ENCODE data around the gene SMC5.

SMC5 gene

GRCh38 chr9:70278305-70278704, 19.5 kb downstream of the SMC5 start:
- Histone ChIP-seq H3K23ac (ENCODE audit: low read length in 2 of 2) (no peak overlapping the region), H2BK15ac (ENCODE audit: low read depth, poor library complexity, severe bottlenecking) (no peak overlapping the region), H2BK5ac (ENCODE audit: low read depth, low read length, poor library complexity, severe bottlenecking) (no peak overlapping the region), H3K4ac (ENCODE audit: low read depth in 1 of 2, low read length in 2 of 2) (no peak overlapping the region), H2AK5ac (ENCODE audit: low read length, severe bottlenecking) (no peak overlapping the region), H3K27ac (ENCODE audit: low read length, poor library complexity, severe bottlenecking) (no peak overlapping the region), H3K4me1 (ENCODE audit: control insufficient read depth, insufficient read depth, low read depth, low read length) (peaks cover 2% of the 10 kb centered on the region), H3K9ac (ENCODE audit: low read length) (no peak overlapping the region), H3K9me3 (ENCODE audit: control insufficient read depth, low read length) (no peaks in the 10 kb centered on the region), H3K4me3 (ENCODE audit: insufficient read depth in 1 of 2, low read depth in 1 of 2, low read length in 2 of 2) (no peak overlapping the region), H3K79me1 (replicated peaks; ENCODE audit: low read length, poor library complexity, severe bottlenecking) (peaks cover 8% of the 10 kb centered on the region), H3K4me2 (ENCODE audit: low read length, poor library complexity, severe bottlenecking) (no peak overlapping the region), H3K14ac (ENCODE audit: low read length in 2 of 2) (no peak overlapping the region), H4K8ac (ENCODE audit: low read length) (no peak overlapping the region), H2BK12ac (ENCODE audit: low read length in 2 of 2) (no peak overlapping the region), H3K18ac (ENCODE audit: low read depth in 1 of 2, low read length in 2 of 2) (no peak overlapping the region), H3K27me3 (ENCODE audit: control insufficient read depth in 1 of 2, insufficient read depth in 1 of 2, low read length in 2 of 2) (no peaks in the 10 kb centered on the region), H3K36me3 (ENCODE audit: control insufficient read depth in 1 of 2, insufficient read depth in 2 of 2, low read depth in 1 of 2, low read length in 2 of 2) (peaks cover 11 to 54% of the 10 kb centered on the region in 2 experiments), H2AFZ (ENCODE audit: low read depth, low read length) (no peak overlapping the region), H2BK120ac (ENCODE audit: low read depth, low read length) (no peak overlapping the region), H4K91ac (ENCODE audit: low read length) (no peak overlapping the region)
- no peak for DNase-seq
- 100% methylated on average over 1 of the region's 2 CpGs for WGBS

GRCh38 chr9:70283848-70284247, 25.1 kb downstream of the SMC5 start:
- H4K91ac ChIP-seq (ENCODE audit: low read length): no peak overlapping the region
- 75% methylated on average over 1 of the region's 1 CpG for WGBS
- H2AFZ ChIP-seq (ENCODE audit: low read depth, low read length): no peak overlapping the region
- H4K8ac ChIP-seq (ENCODE audit: low read length): no peak overlapping the region
- H3K27ac ChIP-seq (ENCODE audit: low read length, poor library complexity, severe bottlenecking): no peak overlapping the region
- no peak overlapping the region for H3K4me2 ChIP-seq (ENCODE audit: low read length, poor library complexity, severe bottlenecking)
- no peak overlapping the region for H3K4ac ChIP-seq (ENCODE audit: low read depth in 1 of 2, low read length in 2 of 2)
- H3K4me3 ChIP-seq (ENCODE audit: insufficient read depth in 1 of 2, low read depth in 1 of 2, low read length in 2 of 2): no peak overlapping the region
- H3K79me1 ChIP-seq (replicated peaks; ENCODE audit: low read length, poor library complexity, severe bottlenecking): peaks cover 8% of the 10 kb centered on the region
- H3K14ac ChIP-seq (ENCODE audit: low read length in 2 of 2): no peak overlapping the region
- H2BK15ac ChIP-seq (ENCODE audit: low read depth, poor library complexity, severe bottlenecking): no peak overlapping the region
- peaks cover 16 to 85% of the 10 kb centered on the region in 2 experiments for H3K36me3 ChIP-seq (ENCODE audit: control insufficient read depth in 1 of 2, insufficient read depth in 2 of 2, low read depth in 1 of 2, low read length in 2 of 2)
- H3K18ac ChIP-seq (ENCODE audit: low read depth in 1 of 2, low read length in 2 of 2): no peak overlapping the region
- peaks cover 2% of the 10 kb centered on the region for H3K4me1 ChIP-seq (ENCODE audit: control insufficient read depth, insufficient read depth, low read depth, low read length)
- no peak overlapping the region for H2AK5ac ChIP-seq (ENCODE audit: low read length, severe bottlenecking)
- no peak overlapping the region for H2BK5ac ChIP-seq (ENCODE audit: low read depth, low read length, poor library complexity, severe bottlenecking)
- no peak overlapping the region for H2BK120ac ChIP-seq (ENCODE audit: low read depth, low read length)
- no peaks in the 10 kb centered on the region for H3K27me3 ChIP-seq (ENCODE audit: control insufficient read depth in 1 of 2, insufficient read depth in 1 of 2, low read length in 2 of 2)
- no peaks in the 10 kb centered on the region for H3K9me3 ChIP-seq (ENCODE audit: control insufficient read depth, low read length)
- no peak overlapping the region for H2BK12ac ChIP-seq (ENCODE audit: low read length in 2 of 2)
- H3K9ac ChIP-seq (ENCODE audit: low read length): no peak overlapping the region
- DNase-seq: no peak
- H3K23ac ChIP-seq (ENCODE audit: low read length in 2 of 2): no peak overlapping the region

- H3K14ac ChIP-seq (ENCODE audit: low read length in 2 of 2): no peak overlapping the region
- no peak overlapping the region for H4K91ac ChIP-seq (ENCODE audit: low read length)
- no peaks in the 10 kb centered on the region for H3K9me3 ChIP-seq (ENCODE audit: control insufficient read depth, low read length)
- H3K36me3 ChIP-seq (ENCODE audit: control insufficient read depth in 1 of 2, insufficient read depth in 2 of 2, low read depth in 1 of 2, low read length in 2 of 2): peaks cover 14 to 89% of the 10 kb centered on the region in 2 experiments
- no peak overlapping the region for H4K8ac ChIP-seq (ENCODE audit: low read length)
- H2BK5ac ChIP-seq (ENCODE audit: low read depth, low read length, poor library complexity, severe bottlenecking): no peak overlapping the region
- WGBS: 23% methylated on average over 2 of the region's 3 CpGs
- H2AK5ac ChIP-seq (ENCODE audit: low read length, severe bottlenecking): no peak overlapping the region
- H3K4me3 ChIP-seq (ENCODE audit: insufficient read depth in 1 of 2, low read depth in 1 of 2, low read length in 2 of 2): no peak overlapping the region
- no peak overlapping the region for H3K23ac ChIP-seq (ENCODE audit: low read length in 2 of 2)
- H3K18ac ChIP-seq (ENCODE audit: low read depth in 1 of 2, low read length in 2 of 2): no peak overlapping the region
- no peaks in the 10 kb centered on the region for H3K27me3 ChIP-seq (ENCODE audit: control insufficient read depth in 1 of 2, insufficient read depth in 1 of 2, low read length in 2 of 2)
- no peak overlapping the region for H2BK120ac ChIP-seq (ENCODE audit: low read depth, low read length)
- no peaks in the 10 kb centered on the region for H3K4me1 ChIP-seq (ENCODE audit: control insufficient read depth, insufficient read depth, low read depth, low read length)
- no peak overlapping the region for H2BK15ac ChIP-seq (ENCODE audit: low read depth, poor library complexity, severe bottlenecking)
- H2AFZ ChIP-seq (ENCODE audit: low read depth, low read length): no peak overlapping the region
- no peak overlapping the region for H3K4me2 ChIP-seq (ENCODE audit: low read length, poor library complexity, severe bottlenecking)
- no peak overlapping the region for H3K4ac ChIP-seq (ENCODE audit: low read depth in 1 of 2, low read length in 2 of 2)
- peaks cover 5% of the 10 kb centered on the region for H3K79me1 ChIP-seq (replicated peaks; ENCODE audit: low read length, poor library complexity, severe bottlenecking)
- DNase-seq: peak; percentile 80
- H3K27ac ChIP-seq (ENCODE audit: low read length, poor library complexity, severe bottlenecking): no peak overlapping the region
- H3K9ac ChIP-seq (ENCODE audit: low read length): no peak overlapping the region
- H2BK12ac ChIP-seq (ENCODE audit: low read length in 2 of 2): no peak overlapping the region
Observed at GRCh38 chr9:70285246-70285645, 26.5 kb downstream of the SMC5 start.

GRCh38 chr9:70285981-70286598, 27.3 kb downstream of the SMC5 start:
- no peak overlapping the region for H2BK120ac ChIP-seq (ENCODE audit: low read depth, low read length)
- H3K4me2 ChIP-seq (ENCODE audit: low read length, poor library complexity, severe bottlenecking): no peak overlapping the region
- peaks cover 11 to 87% of the 10 kb centered on the region in 2 experiments for H3K36me3 ChIP-seq (ENCODE audit: control insufficient read depth in 1 of 2, insufficient read depth in 2 of 2, low read depth in 1 of 2, low read length in 2 of 2)
- no peak overlapping the region for H4K91ac ChIP-seq (ENCODE audit: low read length)
- no peak overlapping the region for H3K18ac ChIP-seq (ENCODE audit: low read depth in 1 of 2, low read length in 2 of 2)
- peaks cover under 1% of the 10 kb centered on the region for H3K9me3 ChIP-seq (ENCODE audit: control insufficient read depth, low read length)
- DNase-seq: no peak
- no peak overlapping the region for H3K4me3 ChIP-seq (ENCODE audit: insufficient read depth in 1 of 2, low read depth in 1 of 2, low read length in 2 of 2)
- no peak overlapping the region for H4K8ac ChIP-seq (ENCODE audit: low read length)
- no peak overlapping the region for H2BK15ac ChIP-seq (ENCODE audit: low read depth, poor library complexity, severe bottlenecking)
- no peak overlapping the region for H3K14ac ChIP-seq (ENCODE audit: low read length in 2 of 2)
- WGBS: 100% methylated on average over 2 of the region's 4 CpGs
- H3K4ac ChIP-seq (ENCODE audit: low read depth in 1 of 2, low read length in 2 of 2): no peak overlapping the region
- no peak overlapping the region for H2AK5ac ChIP-seq (ENCODE audit: low read length, severe bottlenecking)
- H3K27ac ChIP-seq (ENCODE audit: low read length, poor library complexity, severe bottlenecking): no peak overlapping the region
- H3K79me1 ChIP-seq (replicated peaks; ENCODE audit: low read length, poor library complexity, severe bottlenecking): peaks cover 5% of the 10 kb centered on the region
- H3K27me3 ChIP-seq (ENCODE audit: control insufficient read depth in 1 of 2, insufficient read depth in 1 of 2, low read length in 2 of 2): no peaks in the 10 kb centered on the region
- no peaks in the 10 kb centered on the region for H3K4me1 ChIP-seq (ENCODE audit: control insufficient read depth, insufficient read depth, low read depth, low read length)
- no peak overlapping the region for H2AFZ ChIP-seq (ENCODE audit: low read depth, low read length)
- no peak overlapping the region for H3K9ac ChIP-seq (ENCODE audit: low read length)
- no peak overlapping the region for H3K23ac ChIP-seq (ENCODE audit: low read length in 2 of 2)
- no peak overlapping the region for H2BK12ac ChIP-seq (ENCODE audit: low read length in 2 of 2)
- no peak overlapping the region for H2BK5ac ChIP-seq (ENCODE audit: low read depth, low read length, poor library complexity, severe bottlenecking)

All from mesenchymal stem cell (in vitro differentiated cells and primary cell).